Fibroblast of the aortic adventitia (primary cell): ENCODE data around the gene HSPH1. TPM values are rescaled to one million over a fixed set of nuclear protein-coding genes. Genes with fewer than 3 reads are reported as not detected.

Source experiments
- DNase-seq: peaks from one replicate; pipeline ENCODE4 v3.0.0-alpha.2; 2010; ENCODE audit warnings: low read depth
- H3K4me3 ChIP-seq: 2 replicates; pipeline ENCODE4 v1.5.1; 2011; ENCODE audit warnings: low read depth, mild to moderate bottlenecking, control low read depth, low read length, moderate library complexity
- total RNA-seq: library from RNA; depleted of rRNA; stranded (reverse); fragments of >200 nt; gene quantifications from 2 replicates; pipeline ENCODE4 v1.2.3, GENCODE V29; 2012; ENCODE audit warnings: low replicate concordance
- TF ChIP-seq, protein P1 (sequence below): IDR thresholded peaks from 2 replicates; pipeline ENCODE4 v1.5.1; 2011; ENCODE audit warnings: mild to moderate bottlenecking, low read length, control low read depth, inconsistent platforms; ENCODE audit not compliant: insufficient read depth

The HSPH1 gene
- total RNA-seq, result 51.8 and 69.9 TPM in 2 replicates

DNA sequence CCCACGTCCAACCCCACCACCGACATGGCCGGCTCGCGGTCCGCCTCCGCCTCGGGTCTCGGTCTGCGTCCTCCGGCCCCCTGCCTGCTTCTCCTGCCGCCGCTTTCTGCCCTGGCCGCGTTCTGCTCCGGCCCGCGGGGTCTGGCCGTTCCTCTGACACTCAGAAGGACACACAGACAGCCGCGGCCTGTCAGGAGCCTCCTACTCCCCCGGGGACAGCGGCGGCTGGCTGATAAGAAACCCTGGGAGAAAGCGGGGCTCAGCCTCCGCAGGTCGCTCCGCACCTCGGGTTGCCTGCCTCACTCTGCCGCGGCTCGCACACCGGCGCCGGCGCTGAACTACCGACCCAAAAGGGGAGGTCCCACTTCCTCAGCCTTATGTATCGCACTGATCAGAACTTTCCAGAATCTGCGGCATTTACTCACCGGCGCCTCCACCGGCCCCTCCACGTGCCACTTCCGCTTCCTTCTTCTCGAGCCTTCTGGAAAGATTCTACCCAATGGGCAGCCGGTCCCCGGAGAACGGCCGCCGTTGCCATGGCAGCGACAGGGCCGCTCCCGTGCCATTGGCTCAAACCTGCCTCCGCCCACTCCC is at the start of gene HSPH1:
HSPH1 (minus strand) TSS at position 348 of the 594 bp plus-strand sequence; CDS start at position 26, 322 bp downstream.
- TF ChIP-seq, protein P1, sequence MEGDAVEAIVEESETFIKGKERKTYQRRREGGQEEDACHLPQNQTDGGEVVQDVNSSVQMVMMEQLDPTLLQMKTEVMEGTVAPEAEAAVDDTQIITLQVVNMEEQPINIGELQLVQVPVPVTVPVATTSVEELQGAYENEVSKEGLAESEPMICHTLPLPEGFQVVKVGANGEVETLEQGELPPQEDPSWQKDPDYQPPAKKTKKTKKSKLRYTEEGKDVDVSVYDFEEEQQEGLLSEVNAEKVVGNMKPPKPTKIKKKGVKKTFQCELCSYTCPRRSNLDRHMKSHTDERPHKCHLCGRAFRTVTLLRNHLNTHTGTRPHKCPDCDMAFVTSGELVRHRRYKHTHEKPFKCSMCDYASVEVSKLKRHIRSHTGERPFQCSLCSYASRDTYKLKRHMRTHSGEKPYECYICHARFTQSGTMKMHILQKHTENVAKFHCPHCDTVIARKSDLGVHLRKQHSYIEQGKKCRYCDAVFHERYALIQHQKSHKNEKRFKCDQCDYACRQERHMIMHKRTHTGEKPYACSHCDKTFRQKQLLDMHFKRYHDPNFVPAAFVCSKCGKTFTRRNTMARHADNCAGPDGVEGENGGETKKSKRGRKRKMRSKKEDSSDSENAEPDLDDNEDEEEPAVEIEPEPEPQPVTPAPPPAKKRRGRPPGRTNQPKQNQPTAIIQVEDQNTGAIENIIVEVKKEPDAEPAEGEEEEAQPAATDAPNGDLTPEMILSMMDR, result peak; percentile 29
- peak within 1 kb of the TSS; percentile 88 for H3K4me3 ChIP-seq
- peak; percentile 96 for DNase-seq

DNA sequence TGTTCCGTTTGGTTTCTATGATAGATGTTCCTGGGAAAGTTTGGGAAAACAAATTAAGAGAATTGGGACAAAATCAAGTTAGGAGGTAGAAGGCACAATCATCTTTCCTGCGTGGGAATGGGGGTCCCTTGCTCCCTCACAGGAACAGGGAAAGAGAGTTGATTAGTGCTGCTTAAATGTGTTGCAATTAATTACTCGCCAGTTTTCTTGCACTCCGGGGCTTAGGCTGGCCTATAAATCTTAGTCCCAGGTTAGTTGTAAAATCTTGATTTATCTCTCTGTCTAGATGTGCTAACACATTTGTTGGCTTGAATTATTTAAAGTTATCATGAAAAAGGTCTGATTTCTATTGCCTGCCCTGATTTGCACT is 48.1 kb upstream of the HSPH1 start:
- TF ChIP-seq, protein P1, result no peak
- no peak for DNase-seq
- H3K4me3 ChIP-seq, result no peak overlapping the region

DNA sequence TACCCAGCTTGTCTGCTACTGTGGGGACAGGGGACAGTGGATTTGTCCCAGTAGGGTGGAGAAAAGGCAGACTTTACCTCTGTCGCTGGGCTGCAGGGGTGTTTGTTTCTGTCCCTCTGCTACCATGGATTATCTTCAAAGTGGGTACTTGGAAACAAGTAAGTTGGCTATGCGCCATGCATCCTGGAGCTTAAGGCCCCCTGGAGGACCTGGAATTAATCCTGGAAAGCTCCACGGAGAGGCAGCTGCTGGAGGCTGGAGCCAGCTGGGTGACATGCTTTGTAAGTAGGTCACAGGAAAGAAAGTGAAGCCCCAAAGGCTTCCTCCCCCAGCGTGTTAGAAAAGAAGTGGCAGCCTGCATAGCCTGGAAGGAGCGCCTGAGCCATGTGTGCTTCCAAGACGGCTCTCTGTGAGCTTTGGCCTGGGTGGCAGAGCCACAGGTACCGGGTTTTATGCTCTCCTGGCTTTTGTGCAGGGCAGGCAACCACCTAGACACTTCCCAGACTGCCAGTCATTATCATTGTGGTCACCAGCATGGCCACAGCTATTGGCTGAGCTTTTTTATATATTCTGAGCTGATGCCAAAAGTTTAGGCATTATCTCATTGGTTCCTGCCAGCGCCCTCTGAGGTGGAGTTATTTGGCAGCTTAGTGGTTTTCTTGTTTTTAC is 47.6 kb upstream of the HSPH1 start:
- TF ChIP-seq, protein P1, result no peak
- no peak overlapping the region for H3K4me3 ChIP-seq
- DNase-seq, result peak; percentile 51

DNA sequence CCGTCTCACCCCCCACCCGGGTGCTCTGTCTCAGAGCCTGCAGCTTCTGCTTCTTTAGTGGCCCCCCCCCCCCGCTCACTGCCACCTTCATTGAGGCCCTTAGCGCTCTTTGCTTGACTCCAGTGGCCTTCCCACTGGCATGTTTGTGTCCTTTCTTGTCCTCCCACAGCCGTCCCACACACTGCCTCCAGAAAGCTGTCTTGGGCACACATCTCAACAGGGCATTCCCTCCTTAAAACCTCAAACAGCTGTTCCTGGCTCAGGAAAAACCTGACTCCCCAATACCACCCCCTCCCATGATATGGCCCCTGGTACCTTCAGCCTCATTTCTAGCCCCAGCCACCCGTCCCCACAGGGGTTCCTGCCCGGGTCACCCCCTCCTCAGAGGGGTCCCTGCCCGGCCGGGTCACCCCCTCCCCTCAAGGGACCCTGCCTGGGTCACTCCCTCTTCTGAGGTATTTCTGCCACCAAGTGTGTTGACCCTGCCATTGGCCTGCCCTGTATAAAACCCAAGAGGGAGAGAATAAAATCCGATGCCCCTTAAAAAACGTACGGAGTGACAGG is 46.9 kb upstream of the HSPH1 start:
- no peak for DNase-seq
- TF ChIP-seq, protein P1, result no peak

DNA sequence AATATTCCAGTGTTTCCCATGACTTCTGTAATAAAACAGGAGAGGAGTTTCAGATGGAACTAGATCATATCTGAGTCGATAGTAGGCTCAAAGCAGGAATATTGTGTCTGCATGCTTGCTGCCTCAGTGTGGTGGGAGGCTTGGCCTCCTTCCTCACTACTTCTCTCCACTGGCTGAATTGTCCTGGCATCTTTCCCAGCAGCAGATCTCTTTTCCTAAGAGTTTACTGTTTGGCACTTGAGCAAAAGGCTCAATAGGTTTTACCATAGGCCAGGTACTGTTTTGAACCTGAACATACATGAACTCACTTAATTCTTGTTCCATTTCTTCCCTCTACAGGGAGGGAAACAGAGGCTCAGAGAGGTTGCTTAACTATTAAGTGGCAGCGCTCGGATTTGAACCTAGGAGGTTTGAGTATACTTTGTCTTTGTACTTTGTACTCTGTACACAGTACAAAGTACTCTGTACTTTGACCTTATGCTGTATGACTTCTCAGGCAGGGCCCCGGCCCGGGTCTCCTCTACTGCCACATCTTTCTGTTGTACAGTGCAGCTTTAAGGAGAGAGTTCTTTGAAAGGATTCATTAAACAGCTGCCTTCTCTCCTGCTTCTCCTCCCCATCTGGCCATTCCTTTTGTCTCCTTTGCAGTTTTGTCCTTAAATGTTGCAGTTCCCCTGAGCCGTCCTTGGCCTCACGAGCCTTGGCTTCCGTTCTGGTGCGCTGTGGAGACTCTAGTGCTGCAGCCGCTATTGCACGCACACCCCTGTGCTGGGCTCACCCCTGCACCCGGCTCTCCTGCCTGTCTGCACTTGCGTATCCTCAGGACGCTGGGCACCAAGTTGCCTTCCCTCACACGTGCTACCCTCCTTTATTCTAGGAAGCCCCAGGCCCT is 46.2 kb upstream of the HSPH1 start:
- TF ChIP-seq, protein P1, result no peak
- peak; percentile 73 for DNase-seq
- no peak overlapping the region for H3K4me3 ChIP-seq

More for the DNA sequence above, 46.9 kb upstream of the HSPH1 start:
- no peak overlapping the region for H3K4me3 ChIP-seq

DNA sequence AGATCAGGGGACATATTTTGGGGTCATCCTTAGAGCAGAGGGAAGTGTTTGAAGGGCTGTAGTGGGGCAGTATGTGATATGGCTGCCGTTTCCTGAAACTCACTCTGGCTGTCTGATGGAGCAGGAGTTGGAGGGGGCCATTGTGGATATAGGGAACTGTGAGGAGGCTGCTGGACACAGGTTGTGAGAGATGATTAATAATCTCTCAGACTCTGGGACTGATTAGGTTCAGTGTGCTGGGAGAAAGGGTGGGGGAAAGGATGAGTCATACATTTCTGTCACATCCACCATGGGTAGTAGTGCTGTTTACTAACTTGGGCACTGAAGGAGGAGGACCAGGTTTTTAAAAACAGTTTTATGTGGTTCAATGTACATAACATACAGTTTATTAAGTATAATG is 42.9 kb upstream of the HSPH1 start:
- peak; percentile 67 for DNase-seq
- TF ChIP-seq, protein P1, result no peak
- no peak overlapping the region for H3K4me3 ChIP-seq
